GM18873 (cell line): ENCODE measurements around the gene GLTP.

ENCODE experiments used
- ATAC-seq: cut with Tn5 transposase; IDR thresholded peaks from one replicate; pipeline ENCODE4 v1.9.1; 2021; ENCODE audit warnings: mild to moderate bottlenecking, moderate library complexity, moderate number of reproducible peaks; ENCODE audit not compliant: unreplicated experiment, low FRiP score

GLTP gene

GRCh38 chr12:109807954-109808643 lies 72.2 kb downstream of the GLTP start:
- ATAC-seq, result no peak

GRCh38 chr12:109804820-109805761 lies 75.2 kb downstream of the GLTP start:
- no peak for ATAC-seq

- no peak for ATAC-seq
Observed at GRCh38 chr12:109803678-109804077, 76.7 kb downstream of the GLTP start.

GRCh38 chr12:109802828-109803227 lies 77.5 kb downstream of the GLTP start:
- ATAC-seq, result no peak
